ENCODE measurements around the gene GALNT2. TPM values are rescaled to one million over a fixed set of nuclear protein-coding genes. Genes with fewer than 3 reads are reported as not detected.

Gene GALNT2
- total and polyA plus RNA-seq, 2 experiments from 2014 or later, result 17.8 to 48.3 TPM

DNA sequence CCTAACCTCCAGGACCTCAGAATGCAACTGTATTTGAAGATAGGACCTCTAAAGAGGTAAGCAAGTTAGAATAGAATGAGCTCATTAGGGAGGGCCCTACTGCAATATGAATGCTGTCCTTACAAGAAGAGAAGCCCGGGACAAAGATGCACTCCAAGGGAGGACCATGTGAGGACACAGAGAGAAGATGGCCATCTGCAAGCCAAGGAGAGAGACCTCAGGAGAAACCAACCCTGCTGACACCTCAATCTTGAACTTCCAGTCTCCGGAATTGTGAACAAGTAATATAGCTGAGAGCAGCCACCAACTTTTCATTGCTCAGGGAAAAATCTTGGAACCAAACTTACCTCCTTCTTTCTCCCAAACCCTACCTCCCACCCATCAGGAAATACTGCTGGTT is 15.0 kb upstream of the GALNT2 start:
- Histone ChIP-seq H3K79me2 (replicated peaks; ENCODE audit: insufficient read depth) (no peaks in the 10 kb centered on the region), H3K27ac (ENCODE audit: low read depth) (no peak overlapping the region), H3K27me3 (ENCODE audit: insufficient read depth) (no peaks in the 10 kb centered on the region), H3K4me1 (ENCODE audit: insufficient read depth) (no peaks in the 10 kb centered on the region), H3K4me3 (no peak overlapping the region), H3K36me3 (ENCODE audit: insufficient read depth) (no peaks in the 10 kb centered on the region), H2AFZ (no peak overlapping the region), H3F3A (replicated peaks; ENCODE audit: low read depth) (no peaks in the 10 kb centered on the region), H3K9me2 (ENCODE audit: insufficient read depth) (peaks cover 4% of the 10 kb centered on the region; the same call in 1 of the 2 replicates), H4K20me1 (replicated peaks; ENCODE audit: insufficient read depth) (no peaks in the 10 kb centered on the region), H3K4me2 (no peak overlapping the region)
- no peaks in the 10 kb centered on the region for H3K27me3 Mint-ChIP-seq (ENCODE audit: insufficient read depth, low read depth, poor library complexity)
- H3K4me1 Mint-ChIP-seq, result peaks cover 7% of the 10 kb centered on the region
- no peak overlapping the region for H3K27ac Mint-ChIP-seq
- ATAC-seq (no peak), DNase-seq (ENCODE audit: low spot score) (no peak)
- H3K36me3 Mint-ChIP-seq (ENCODE audit: low read depth), result no peaks in the 10 kb centered on the region; the same call in 2 of the 3 replicates
- no peak for TF ChIP-seq REST (IDR thresholded peaks at IDR 0.05; ENCODE audit: unreplicated experiment)
- H3K9me3 Mint-ChIP-seq, result no peaks in the 10 kb centered on the region
- H3K4me3 Mint-ChIP-seq, result no peak overlapping the region

DNA sequence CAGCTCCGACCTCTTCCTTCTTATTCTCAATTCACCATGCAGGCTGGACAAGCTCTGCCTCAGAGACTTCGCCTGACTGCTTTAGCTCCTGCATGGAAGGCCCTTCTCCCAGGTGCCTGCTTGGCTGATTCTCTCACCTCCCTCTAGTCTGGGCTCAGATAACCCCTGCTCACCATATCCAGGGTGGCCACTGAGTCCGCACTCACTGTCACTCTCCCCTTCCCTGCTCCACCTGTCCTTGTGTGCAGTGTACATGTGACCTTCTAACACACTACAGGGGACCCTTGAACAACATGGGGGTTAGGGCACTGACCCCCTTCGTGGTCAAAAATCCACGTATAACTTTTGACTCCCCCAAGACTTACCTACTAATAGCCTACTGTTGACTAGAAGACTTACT is 14.4 kb upstream of the GALNT2 start:
- no peaks in the 10 kb centered on the region for H4K20me1 ChIP-seq (replicated peaks; ENCODE audit: insufficient read depth)
- H3K79me2 ChIP-seq (replicated peaks; ENCODE audit: insufficient read depth), result no peaks in the 10 kb centered on the region
- Mint-ChIP-seq H3K27me3 (ENCODE audit: insufficient read depth, low read depth, poor library complexity) (no peaks in the 10 kb centered on the region), H3K36me3 (ENCODE audit: low read depth) (no peaks in the 10 kb centered on the region; the same call in 2 of the 3 replicates), H3K4me1 (peaks cover 3% of the 10 kb centered on the region), H3K4me3 (no peak overlapping the region; the same call in 2 of the 3 replicates), H3K9me3 (no peaks in the 10 kb centered on the region), H3K27ac (no peak overlapping the region)
- H2AFZ ChIP-seq, result no peak overlapping the region
- H3K4me1 ChIP-seq (ENCODE audit: insufficient read depth), result no peaks in the 10 kb centered on the region
- no peaks in the 10 kb centered on the region for H3K27me3 ChIP-seq (ENCODE audit: insufficient read depth)
- no peak for DNase-seq (ENCODE audit: low spot score)
- H3K4me3 ChIP-seq, result no peak overlapping the region
- no peak overlapping the region for H3K4me2 ChIP-seq
- no peaks in the 10 kb centered on the region for H3K36me3 ChIP-seq (ENCODE audit: insufficient read depth)
- peaks cover 4% of the 10 kb centered on the region; the same call in 1 of the 2 replicates for H3K9me2 ChIP-seq (ENCODE audit: insufficient read depth)
- ATAC-seq, result no peak
- no peaks in the 10 kb centered on the region for H3F3A ChIP-seq (replicated peaks; ENCODE audit: low read depth)
- H3K27ac ChIP-seq (ENCODE audit: low read depth), result no peak overlapping the region
- no peak for TF ChIP-seq CREB1 (CRISPR knock-in tag; IDR thresholded peaks at IDR 0.05; ENCODE audit: low read depth)
- no peak for TF ChIP-seq STAT1 (IDR thresholded peaks at IDR 0.05; ENCODE audit: unreplicated experiment)
- TF ChIP-seq ZNF462 (CRISPR knock-in tag; IDR thresholded peaks at IDR 0.05), result no peak
- TF ChIP-seq CTCF (conservative IDR thresholded peaks at IDR 0.05; ENCODE audit: low read depth in 2 of 2), result no peak
- no peak for TF ChIP-seq REST (IDR thresholded peaks at IDR 0.05; ENCODE audit: unreplicated experiment)

All from GM23338 (cell line).